HG03175 (cell line): ENCODE measurements around the gene CCDC148.

ENCODE experiments used
- ATAC-seq: cut with Tn5 transposase; IDR thresholded peaks from one replicate; pipeline ENCODE4 v1.9.1; 2021; ENCODE audit warnings: mild to moderate bottlenecking, moderate library complexity; ENCODE audit not compliant: unreplicated experiment

The CCDC148 gene

GRCh38 chr2:158456309-158457066, at the start of gene CCDC148, which contains the start of gene PKP4:
TSS of gene CCDC148 (minus strand) at chr2:158456753. CDS start at chr2:158456439, 314 bp downstream.
TSS of gene PKP4 (plus strand) at chr2:158456952. CDS start at chr2:158533185, 76,233 bp downstream.
- peak; percentile 90 for ATAC-seq

- no peak for ATAC-seq
These were observed 48.9 kb upstream of the CCDC148 start for GRCh38 chr2:158505448-158505934.

GRCh38 chr2:158504088-158504487, 47.5 kb upstream of the CCDC148 start:
- ATAC-seq = no peak

- no peak for ATAC-seq
These were observed 46.4 kb upstream of the CCDC148 start for GRCh38 chr2:158502974-158503373.

- no peak for ATAC-seq
These were observed 44.7 kb upstream of the CCDC148 start for GRCh38 chr2:158501301-158501700.

- no peak for ATAC-seq
These were observed 43.8 kb upstream of the CCDC148 start for GRCh38 chr2:158500333-158500732.

GRCh38 chr2:158499383-158499782, 42.8 kb upstream of the CCDC148 start:
- no peak for ATAC-seq

- ATAC-seq = no peak
These were observed 42.2 kb upstream of the CCDC148 start for GRCh38 chr2:158498749-158499136.

- no peak for ATAC-seq
These were observed 41.6 kb upstream of the CCDC148 start for GRCh38 chr2:158498043-158498748.

GRCh38 chr2:158497486-158497885, 40.9 kb upstream of the CCDC148 start:
- ATAC-seq = no peak

- ATAC-seq = no peak
These were observed 40.4 kb upstream of the CCDC148 start for GRCh38 chr2:158496986-158497385.

GRCh38 chr2:158495175-158495574, 38.6 kb upstream of the CCDC148 start:
- ATAC-seq = no peak

GRCh38 chr2:158493458-158493857, 36.9 kb upstream of the CCDC148 start:
- no peak for ATAC-seq

- ATAC-seq = no peak
These were observed 34.5 kb upstream of the CCDC148 start for GRCh38 chr2:158491072-158491471.

GRCh38 chr2:158489366-158490112, 33.0 kb upstream of the CCDC148 start:
- no peak for ATAC-seq

GRCh38 chr2:158488442-158489216, 32.1 kb upstream of the CCDC148 start:
- ATAC-seq = no peak

- ATAC-seq = no peak
These were observed 30.9 kb upstream of the CCDC148 start for GRCh38 chr2:158487419-158487818.

- ATAC-seq = no peak
These were observed 30.4 kb upstream of the CCDC148 start for GRCh38 chr2:158486970-158487325.

GRCh38 chr2:158486150-158486969, 29.8 kb upstream of the CCDC148 start:
- no peak for ATAC-seq
